Hepatocyte (in vitro differentiated cells): ENCODE results near the gene SCYGR6. TPM values are rescaled to one million over a fixed set of nuclear protein-coding genes. Genes with fewer than 3 reads are reported as not detected.

Experiments
- DNase-seq: peaks from one replicate; pipeline ENCODE4 v3.0.0-alpha.2; 2016; ENCODE audit warnings: low spot score
- H2AFZ ChIP-seq: fragments of 200-600 bp; sonication (generic); 2 replicates; pipeline ENCODE4 v1.6.0; 2016; ENCODE audit warnings: antibody characterized with exemption, mild to moderate bottlenecking
- H3K27ac ChIP-seq: fragments of 200-600 bp; sonication (generic); 2 replicates; pipeline ENCODE4 v1.5.1; 2016; ENCODE audit warnings: mild to moderate bottlenecking
- H3K27me3 ChIP-seq: fragments of 200-600 bp; sonication (generic); 2 replicates; pipeline ENCODE4 v1.6.1; 2016
- H3K36me3 ChIP-seq: fragments of 200-600 bp; sonication (generic); replicated peaks from 2 replicates; pipeline ENCODE4 v1.5.1; 2016; ENCODE audit warnings: low read depth; ENCODE audit not compliant: insufficient read depth
- H3K4me1 ChIP-seq: fragments of 200-600 bp; sonication (generic); 2 replicates; pipeline ENCODE4 v1.5.1; 2016; ENCODE audit warnings: mild to moderate bottlenecking, moderate library complexity; ENCODE audit not compliant: insufficient read depth
- H3K4me2 ChIP-seq: fragments of 200-600 bp; sonication (generic); 2 replicates; pipeline ENCODE4 v1.6.0; 2016
- H3K4me3 ChIP-seq: fragments of 200-600 bp; sonication (generic); 2 replicates; pipeline ENCODE4 v1.5.1; 2016; ENCODE audit warnings: mild to moderate bottlenecking
- H3K79me2 ChIP-seq: fragments of 200-600 bp; sonication (generic); 2 replicates; pipeline ENCODE4 v1.6.0; 2017; ENCODE audit warnings: mild to moderate bottlenecking
- H3K9me2 ChIP-seq: fragments of 200-600 bp; sonication (generic); replicated peaks from 2 replicates; pipeline ENCODE4 v1.6.0; 2017; ENCODE audit warnings: mild to moderate bottlenecking; ENCODE audit not compliant: insufficient read depth
- H3K9me3 ChIP-seq: fragments of 200-600 bp; sonication (generic); 2 replicates; pipeline ENCODE4 v1.5.1; 2016; ENCODE audit warnings: low read depth, mild to moderate bottlenecking
- H4K20me1 ChIP-seq: fragments of 200-600 bp; sonication (generic); 2 replicates; pipeline ENCODE4 v1.6.0; 2016; ENCODE audit warnings: mild to moderate bottlenecking; ENCODE audit not compliant: insufficient read depth, poor library complexity, severe bottlenecking
- CTCF ChIP-seq: fragments of 200-600 bp; sonication (generic); IDR thresholded peaks from 2 replicates; pipeline ENCODE4 v1.5.1; 2016; ENCODE audit warnings: antibody characterized with exemption, mild to moderate bottlenecking; ENCODE audit not compliant: poor library complexity
- EZH2 ChIP-seq: fragments of 200-600 bp; sonication (generic); IDR thresholded peaks from 2 replicates; pipeline ENCODE4 v1.6.1; 2016; ENCODE audit warnings: antibody characterized with exemption, mild to moderate bottlenecking, borderline replicate concordance
- EZH2phosphoT487 ChIP-seq: fragments of 200-600 bp; sonication (generic); IDR thresholded peaks from one replicate; pipeline ENCODE4 v1.6.1; 2018; ENCODE audit warnings: antibody characterized with exemption, mild to moderate bottlenecking, low read depth, moderate library complexity; ENCODE audit not compliant: unreplicated experiment, severe bottlenecking
- WGBS: methylation state at CpG from one replicate; pipeline ENCODE4 v1.1.6; 2016; ENCODE audit warnings: low lambda C conversion rate; ENCODE audit errors: missing lambda C conversion rate; 5-methylcytosine and 5-hydroxymethylcytosine counted together
- polyA plus RNA-seq: library from polyadenylated mRNA; unstranded; fragments of >200 nt; fragmentation: Nextera tagmentation; extraction: Ambion mirVana; gene quantifications from 2 replicates; pipeline ENCODE4 v1.2.1, GENCODE V29; 2016
- total RNA-seq: library from RNA; depleted of rRNA; stranded (reverse); fragments of >200 nt; gene quantifications from 2 replicates; pipeline ENCODE4 v1.2.3, GENCODE V29; 2014

The SCYGR6 gene
- total RNA-seq: not detected in 2 replicates
- polyA plus RNA-seq: not detected in 2 replicates

GRCh38 chr2:227724394-227725039 lies at the start of gene SCYGR6:
Gene SCYGR6 (minus strand): TSS chr2:227724757. CDS start chr2:227724757, 0 bp downstream.
- Histone ChIP-seq H3K9me2 (no peaks in the 10 kb centered on the region), H3K79me2 (no peaks in the 10 kb centered on the region), H3K4me1 (peaks cover 12% of the 10 kb centered on the region), H4K20me1 (no peaks in the 10 kb centered on the region), H3K27ac (peak within 1 kb of the TSS; percentile 82), H3K4me2 (no peak within 1 kb of the TSS), H3K4me3 (no peak within 1 kb of the TSS), H2AFZ (no peak within 1 kb of the TSS), H3K27me3 (no peaks in the 10 kb centered on the region), H3K36me3 (no peaks in the 10 kb centered on the region), H3K9me3 (no peaks in the 10 kb centered on the region)
- DNase-seq: no peak
- WGBS: 99% methylated on average over 15 of the region's 15 CpGs
- TF ChIP-seq CTCF (no peak), EZH2 (no peak)

- Histone ChIP-seq H3K27me3 (no peaks in the 10 kb centered on the region), H3K79me2 (no peaks in the 10 kb centered on the region), H3K9me3 (no peaks in the 10 kb centered on the region), H3K4me3 (no peak overlapping the region), H4K20me1 (no peaks in the 10 kb centered on the region), H3K36me3 (no peaks in the 10 kb centered on the region), H2AFZ (no peak overlapping the region), H3K4me1 (no peaks in the 10 kb centered on the region), H3K27ac (no peak overlapping the region), H3K4me2 (no peak overlapping the region), H3K9me2 (no peaks in the 10 kb centered on the region)
- WGBS: 48% methylated on average over 15 of the region's 15 CpGs
- peak; percentile 31 for TF ChIP-seq CTCF
- TF ChIP-seq EZH2: no peak
- DNase-seq: peak; percentile 37
These were observed 49.6 kb upstream of the SCYGR6 start for GRCh38 chr2:227774011-227774624.

- Histone ChIP-seq H3K4me2 (no peak overlapping the region), H2AFZ (no peak overlapping the region), H3K27me3 (no peaks in the 10 kb centered on the region), H4K20me1 (no peaks in the 10 kb centered on the region), H3K4me3 (no peak overlapping the region), H3K79me2 (no peaks in the 10 kb centered on the region), H3K27ac (no peak overlapping the region), H3K9me2 (no peaks in the 10 kb centered on the region), H3K4me1 (no peaks in the 10 kb centered on the region), H3K36me3 (no peaks in the 10 kb centered on the region), H3K9me3 (no peaks in the 10 kb centered on the region)
- 74% methylated on average over 2 of the region's 2 CpGs for WGBS
- no peak for TF ChIP-seq EZH2phosphoT487
- no peak for TF ChIP-seq EZH2
- TF ChIP-seq CTCF: no peak
- DNase-seq: no peak
These were observed 48.4 kb upstream of the SCYGR6 start for GRCh38 chr2:227772932-227773331.
